Stimulated activated CD4-positive, alpha-beta T cell treated with anti-CD3 and anti-CD28 coated beads, Interleukin-2, amount 100 ng/mL, for 4 hours (primary cell): ENCODE data around the gene GNA12.

Experiments
- DNase-seq: peaks from one replicate; pipeline ENCODE4 v3.0.0-alpha.2; 2020; ENCODE audit warnings: low read depth

The GNA12 gene

GRCh38 chr7:2802504-2803341 lies 41.4 kb downstream of the GNA12 start:
- no peak for DNase-seq

GRCh38 chr7:2802101-2802500 lies 42.0 kb downstream of the GNA12 start:
- no peak for DNase-seq

GRCh38 chr7:2800931-2801688 lies 43.0 kb downstream of the GNA12 start:
- DNase-seq: no peak

- DNase-seq: no peak
Measured at GRCh38 chr7:2800220-2800930, 43.7 kb downstream of the GNA12 start.

GRCh38 chr7:2799253-2799652 lies 44.9 kb downstream of the GNA12 start:
- no peak for DNase-seq

- DNase-seq: no peak
Measured at GRCh38 chr7:2798669-2799068, 45.4 kb downstream of the GNA12 start.

- no peak for DNase-seq
Measured at GRCh38 chr7:2796358-2797352, 47.5 kb downstream of the GNA12 start.

GRCh38 chr7:2795906-2796305 lies 48.2 kb downstream of the GNA12 start:
- DNase-seq: no peak

GRCh38 chr7:2794836-2795636 lies 49.1 kb downstream of the GNA12 start:
- DNase-seq: no peak

GRCh38 chr7:2792856-2793487 lies 51.1 kb downstream of the GNA12 start:
- DNase-seq: no peak

GRCh38 chr7:2792235-2792634 lies 51.9 kb downstream of the GNA12 start:
- DNase-seq: no peak

- no peak for DNase-seq
Measured at GRCh38 chr7:2791390-2791789, 52.7 kb downstream of the GNA12 start.

- no peak for DNase-seq
Measured at GRCh38 chr7:2787251-2787951, 56.7 kb downstream of the GNA12 start.

GRCh38 chr7:2786607-2787116 lies 57.4 kb downstream of the GNA12 start:
- no peak for DNase-seq

GRCh38 chr7:2785071-2785500 lies 59.0 kb downstream of the GNA12 start:
- no peak for DNase-seq

GRCh38 chr7:2782565-2782964 lies 61.5 kb downstream of the GNA12 start:
- no peak for DNase-seq

- DNase-seq: no peak
Measured at GRCh38 chr7:2782121-2782520, 62.0 kb downstream of the GNA12 start.

GRCh38 chr7:2781636-2782035 lies 62.5 kb downstream of the GNA12 start:
- no peak for DNase-seq

- DNase-seq: no peak
Measured at GRCh38 chr7:2779051-2779450, 65.1 kb downstream of the GNA12 start.
